K562 (cell line): ENCODE results near the gene ADGRG1. TPM values are rescaled to one million over a fixed set of nuclear protein-coding genes. Genes with fewer than 3 reads are reported as not detected.
A peak's percentile ranks its signal among the peaks of the same experiment; 100 is the strongest.

Experiments
- ATAC-seq: fragments of 200-7000 bp; cut with Tn5 transposase; 3 replicates; pipeline ENCODE4 v1.9.1; 2020; ENCODE audit warnings: moderate library complexity
- BruUV-seq: library from RNA; stranded (reverse); fragments of 400-500 nt; replicated peaks from 2 replicates; lab custom pipeline; 2021; lab: Mats Ljungman, UMichigan
- CTCF ChIA-PET: fragments of 300-600 bp; formaldehyde crosslinking; extraction: SDS; loops from one replicate; lab custom pipeline; 2021; ENCODE audit warnings: low intra/inter-chr PET ratio; lab: Yijun Ruan, JAX
- POLR2A ChIA-PET: fragments of 300-600, 350-650 bp; sonication (Branson Sonifier 250); formaldehyde crosslinking; extraction: SDS; loops from one replicate; lab custom pipeline; 2021; ENCODE audit warnings: antibody characterized with exemption, inconsistent platforms; lab: Yijun Ruan, JAX
- DNase-seq, 4 experiments: peaks; one replicate each; pipeline versions ENCODE4 v3.0.0 to v3.0.0-alpha.2; 2011 to 2018; ENCODE audit warnings: low spot score in 3 of 4, mixed read lengths in 3 of 4; ENCODE audit errors: extremely low read depth in 1 of 4
- FAIRE-seq: peaks from 2 replicates; lab custom pipeline; 2011; peaks lifted over from hg19 to GRCh38; lab: Jason Lieb, UNC
- H2AFZ ChIP-seq: 2 replicates; pipeline ENCODE4 v1.6.0; 2011; ENCODE audit warnings: low read depth, low read length, control low read depth, inconsistent platforms
- H3K27ac ChIP-seq: fragments of 200-600 bp; 3 replicates; pipeline ENCODE4 v1.8.0; 2011; ENCODE audit warnings: low read depth, mild to moderate bottlenecking, control low read depth, inconsistent platforms, low read length, moderate library complexity, mixed read lengths; ENCODE audit errors: extremely low read depth
- H3K27me3 ChIP-seq, 2 experiments: fragments of 300-600 bp in 1 of 2; 2 replicates in 1 of 2; 3 replicates in 1 of 2; pipeline versions ENCODE4 v1.6.0 to v1.8.0; 2011; ENCODE audit warnings: inconsistent platforms in 2 of 2, low read length in 2 of 2, mild to moderate bottlenecking in 1 of 2, mixed read lengths in 1 of 2, moderate library complexity in 1 of 2; ENCODE audit not compliant: control insufficient read depth in 2 of 2, insufficient read depth in 2 of 2
- H3K36me3 ChIP-seq: fragments of 300-600 bp; 3 replicates; pipeline ENCODE4 v1.8.0; 2011; ENCODE audit warnings: mild to moderate bottlenecking, low read length, inconsistent platforms; ENCODE audit not compliant: control insufficient read depth, insufficient read depth
- H3K4me1 ChIP-seq, 2 experiments: fragments of 200-600 bp in 1 of 2; replicated peaks in 1 of 2; 2 replicates in 1 of 2; 3 replicates in 1 of 2; pipeline versions ENCODE4 v1.5.1 to v1.8.0; 2011; ENCODE audit warnings: inconsistent platforms in 2 of 2, low read length in 2 of 2, mild to moderate bottlenecking in 1 of 2, mixed read lengths in 1 of 2, moderate library complexity in 1 of 2; ENCODE audit not compliant: control insufficient read depth in 2 of 2, insufficient read depth in 2 of 2
- H3K4me2 ChIP-seq: 2 replicates; pipeline ENCODE4 v1.6.1; 2011; ENCODE audit warnings: low read length, control low read depth, inconsistent platforms, mixed read lengths; ENCODE audit not compliant: insufficient read depth
- H3K4me3 ChIP-seq: fragments of 200-600 bp; sonication (generic), shearing (Covaris generic); 2 replicates; pipeline ENCODE4 v1.5.1; 2016; ENCODE audit warnings: control low read depth, inconsistent platforms
- H3K79me2 ChIP-seq: fragments of 200-600 bp; 3 replicates; pipeline ENCODE4 v1.8.0; 2011; ENCODE audit warnings: low read length, inconsistent platforms; ENCODE audit not compliant: control insufficient read depth, insufficient read depth
- H3K9ac ChIP-seq, 2 experiments: 2 replicates each; pipeline versions ENCODE4 v1.6.0 to v1.6.1; 2011; ENCODE audit warnings: low read depth in 2 of 2, low read length in 2 of 2, control low read depth in 1 of 2, inconsistent platforms in 1 of 2, mild to moderate bottlenecking in 1 of 2, mixed read lengths in 1 of 2; ENCODE audit not compliant: insufficient read depth in 1 of 2
- H3K9me1 ChIP-seq: one replicate; pipeline ENCODE4 v1.6.0; 2011; ENCODE audit warnings: inconsistent platforms, mild to moderate bottlenecking, low read length, moderate library complexity; ENCODE audit not compliant: control insufficient read depth, insufficient read depth
- H3K9me3 ChIP-seq: replicated peaks from 2 replicates; pipeline ENCODE4 v1.5.1; 2011; ENCODE audit warnings: low read depth, low read length, inconsistent platforms; ENCODE audit not compliant: control insufficient read depth, insufficient read depth
- H4K20me1 ChIP-seq: replicated peaks from 2 replicates; pipeline ENCODE4 v1.6.1; 2011; ENCODE audit warnings: low read length, inconsistent platforms, mixed read lengths; ENCODE audit not compliant: control insufficient read depth, insufficient read depth
- BCOR ChIP-seq: fragments of 450-650 bp; IDR thresholded peaks from 2 replicates; pipeline ENCODE4 v1.6.1; 2016
- CBFA2T3 ChIP-seq: fragments of 450-650 bp; IDR thresholded peaks from 2 replicates; pipeline ENCODE4 v1.6.1; 2017
- CBX2 ChIP-seq: fragments of 200-600 bp; sonication (generic); IDR thresholded peaks from one replicate; pipeline ENCODE4 v1.6.1; 2012; ENCODE audit warnings: mild to moderate bottlenecking, low read length, inconsistent platforms; ENCODE audit not compliant: insufficient read depth, poor library complexity, severe bottlenecking
- DPF2 ChIP-seq: fragments of 450-650 bp; IDR thresholded peaks from 2 replicates; pipeline ENCODE4 v1.6.1; 2016
- E2F3 ChIP-seq: fragments of 250-450 bp; sonication (Bioruptor Pico); IDR thresholded peaks from 2 replicates; pipeline ENCODE4 v1.4.0; 2020; ENCODE audit warnings: mild to moderate bottlenecking
- ELF1 ChIP-seq: fragments of 200-800 bp; sonication (Bioruptor generic); IDR thresholded peaks from 2 replicates; pipeline ENCODE4 v1.6.1; 2016; ENCODE audit warnings: missing genetic modification characterization, missing compliant biosample characterization
- EP300 ChIP-seq: IDR thresholded peaks from 2 replicates; pipeline ENCODE4 v1.6.1; 2012; ENCODE audit warnings: low read length, improper control_type of control experiment
- HDAC1 ChIP-seq, 2 experiments: fragments of 450-650 bp; IDR thresholded peaks; 2 replicates each; pipeline ENCODE4 v1.6.1; 2016 to 2017; ENCODE audit warnings: inconsistent platforms in 1 of 2, mild to moderate bottlenecking in 1 of 2, moderate library complexity in 1 of 2
- KLF1 ChIP-seq: fragments of 450-650 bp; IDR thresholded peaks from 2 replicates; pipeline ENCODE4 v1.6.1; 2016; ENCODE audit warnings: missing genetic modification characterization, missing compliant biosample characterization
- KLF16 ChIP-seq: IDR thresholded peaks from 2 replicates; pipeline ENCODE4 v1.6.1; 2016; ENCODE audit warnings: antibody characterized with exemption
- MXI1 ChIP-seq: IDR thresholded peaks from 2 replicates; pipeline ENCODE4 v1.6.1; 2011; ENCODE audit warnings: low read depth, mild to moderate bottlenecking, improper control_type of control experiment, low read length
- RBM34 ChIP-seq: fragments of 200-400 bp; formaldehyde crosslinking; IDR thresholded peaks from 2 replicates; pipeline ENCODE4 v1.6.1; 2018; ENCODE audit warnings: low read length, borderline replicate concordance; ENCODE audit not compliant: insufficient read depth
- SOX6 ChIP-seq: fragments of 450-650 bp; IDR thresholded peaks from 2 replicates; pipeline ENCODE4 v1.6.1; 2014; ENCODE audit warnings: mild to moderate bottlenecking
- ZNF217 ChIP-seq: sonication (generic); formaldehyde crosslinking; IDR thresholded peaks from 2 replicates; pipeline ENCODE4 v1.8.0; 2022; ENCODE audit warnings: mild to moderate bottlenecking, missing genetic modification reagents
- ZNF766 ChIP-seq: fragments of 200-800 bp; sonication (Bioruptor generic); conservative IDR thresholded peaks from 2 replicates; pipeline ENCODE4 v1.6.1; 2016; ENCODE audit warnings: missing genetic modification characterization, missing compliant biosample characterization
- WGBS: fragments of 100-300 bp; shearing (Covaris generic); methylation state at CpG from one replicate; pipeline ENCODE4 v1.1.6; 2016; ENCODE audit warnings: low coverage, mixed read lengths; ENCODE audit not compliant: insufficient coverage; ENCODE audit errors: missing lambda C conversion rate; 5-methylcytosine and 5-hydroxymethylcytosine counted together
- in situ Hi-C: fragments of 300-500 bp; cut with MboI; formaldehyde crosslinking; loops from 4 replicates; pipeline ENCODE4 v1.15.0; 2018; ENCODE audit warnings: inconsistent platforms, mixed read lengths
- intact Hi-C: fragments of 100-400 bp; cut with micrococcal nuclease; formaldehyde crosslinking; loops from 2 replicates; pipeline ENCODE4 v1.14.2; 2022
- polyA plus RNA-seq, 8 experiments: library from polyadenylated mRNA; depleted of rRNA in 4 of 8; stranded (reverse) in 5 of 8; unstranded in 3 of 8; fragments of >200 nt; fragmentation: Nextera tagmentation in 2 of 8; fragmentation: Illumina TruSeq in 1 of 8; extraction: Ambion mirVana in 2 of 8; extraction: Trizol in 1 of 8; gene quantifications; 2 replicates each; pipeline versions ENCODE4 v1.2.1 to v1.2.3, GENCODE V29; 2011 to 2014; ENCODE audit warnings: inconsistent platforms in 1 of 8, missing spikeins in 1 of 8
- total RNA-seq, 7 experiments: library from RNA; depleted of rRNA in 6 of 7; stranded (reverse); fragments of >200 nt in 6 of 7; fragmentation: Illumina TruSeq in 2 of 7; extraction: Trizol in 2 of 7; gene quantifications; 2 replicates each; pipeline versions ENCODE4 v1.2.1 to v1.2.3, GENCODE V29; 2011 to 2021; ENCODE audit warnings: low replicate concordance in 1 of 7
- TF ChIP-seq, protein P1 (sequence below): fragments of 450-650 bp; IDR thresholded peaks from 2 replicates; pipeline ENCODE4 v1.6.1; 2016; ENCODE audit warnings: low read depth, mild to moderate bottlenecking, moderate library complexity
- TF ChIP-seq, protein P2 (sequence below): IDR thresholded peaks from 2 replicates; pipeline ENCODE4 v1.6.1; 2011; ENCODE audit not compliant: insufficient read length; ENCODE audit errors: extremely low read depth
- TF ChIP-seq, protein P3 (sequence below): sonication (generic); formaldehyde crosslinking; IDR thresholded peaks from 2 replicates; pipeline ENCODE4 v1.9.0; 2022; ENCODE audit warnings: mild to moderate bottlenecking, missing genetic modification reagents
- TF ChIP-seq, protein P4 (sequence below): fragments of 250-450 bp; sonication (Bioruptor Pico); IDR thresholded peaks from 2 replicates; pipeline ENCODE4 v1.5.0; 2020; ENCODE audit warnings: mild to moderate bottlenecking, borderline replicate concordance

ADGRG1 gene
- total and polyA plus RNA-seq, 9 of the 15 experiments (the other 6 are each of a cell fraction or from before 2014, with no cell fraction given) = 0.04 to 0.31 (median 0.16) TPM; not detected in 6

DNA sequence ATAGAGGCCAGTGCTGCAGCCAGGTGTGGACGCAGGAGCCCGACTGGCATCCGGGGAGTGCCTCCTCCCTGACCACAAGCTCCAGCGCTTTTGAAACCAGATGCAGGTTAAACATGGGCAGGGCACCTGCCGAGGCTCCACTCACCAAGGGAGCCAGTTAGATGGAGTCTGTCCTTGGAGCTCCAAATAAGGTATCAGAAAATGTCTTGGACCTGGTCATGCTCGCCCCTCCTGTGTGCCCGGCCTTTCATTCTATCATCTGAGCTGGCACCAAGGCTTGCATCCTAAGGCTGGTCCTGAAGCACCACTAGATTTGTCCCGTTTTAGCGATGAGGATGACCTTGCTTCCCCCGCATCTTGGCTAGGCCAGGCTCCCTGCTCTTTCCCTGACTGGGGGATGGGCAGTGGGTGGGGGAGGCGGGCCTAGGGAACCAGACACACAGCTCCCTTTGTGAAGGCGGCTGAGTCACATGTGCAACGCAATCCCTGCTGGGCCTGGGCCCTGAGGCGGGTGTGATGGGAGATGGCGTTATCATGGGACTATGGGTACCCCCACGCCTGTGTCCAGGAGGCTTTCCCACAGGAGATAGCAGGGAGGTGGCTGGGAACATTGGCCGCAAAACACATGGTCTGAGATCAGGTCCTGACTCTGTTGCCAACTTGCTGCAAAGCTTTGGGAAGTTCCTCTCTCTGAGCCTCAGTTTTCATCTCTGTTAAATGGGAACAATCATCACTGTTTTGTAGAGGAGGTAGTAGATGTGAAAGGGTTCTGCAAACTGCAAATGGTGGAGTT is 5.0 kb upstream of the ADGRG1 start:
- DNase-seq (peak; percentile 56 to 79 (median 72)), ATAC-seq (peak; percentile 37), FAIRE-seq (peak; percentile 69)
- Histone ChIP-seq H4K20me1 (no peaks in the 10 kb centered on the region), H3K79me2 (no peaks in the 10 kb centered on the region), H3K27me3 (peaks cover 0 to 53% of the 10 kb centered on the region in 2 experiments; a peak in 2 of 5 replicates), H2AFZ (no peak overlapping the region), H3K9me1 (no peaks in the 10 kb centered on the region), H3K4me3 (no peak overlapping the region), H3K4me1 (peaks cover 2 to 30% of the 10 kb centered on the region in 2 experiments; a peak in 4 of 5 replicates), H3K9ac (peak overlapping the region in 1 of 2 experiments; percentile 13; a peak in 1 of 4 replicates), H3K27ac (no peak overlapping the region), H3K9me3 (no peaks in the 10 kb centered on the region), H3K36me3 (no peaks in the 10 kb centered on the region), H3K4me2 (no peak overlapping the region)
- intact Hi-C loops (no loop called here), in situ Hi-C loops (no loop called here)
- ChIA-PET CTCF (no interaction called here), POLR2A (interaction anchor here (0.7 to 1.7 kb wide), 4 partner anchors 12 to 527 kb away, joined by 4 to 6 read pairs (median 4); no protein-coding TSS in a partner anchor)
- BruUV-seq = no TSS peak
- WGBS = 10% methylated on average over 17 of the region's 17 CpGs
- peak; percentile 42; the same call in 1 of the 2 replicates for TF ChIP-seq DPF2
- TF ChIP-seq, protein P1, sequence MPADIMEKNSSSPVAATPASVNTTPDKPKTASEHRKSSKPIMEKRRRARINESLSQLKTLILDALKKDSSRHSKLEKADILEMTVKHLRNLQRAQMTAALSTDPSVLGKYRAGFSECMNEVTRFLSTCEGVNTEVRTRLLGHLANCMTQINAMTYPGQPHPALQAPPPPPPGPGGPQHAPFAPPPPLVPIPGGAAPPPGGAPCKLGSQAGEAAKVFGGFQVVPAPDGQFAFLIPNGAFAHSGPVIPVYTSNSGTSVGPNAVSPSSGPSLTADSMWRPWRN = no peak
- TF ChIP-seq, protein P2, sequence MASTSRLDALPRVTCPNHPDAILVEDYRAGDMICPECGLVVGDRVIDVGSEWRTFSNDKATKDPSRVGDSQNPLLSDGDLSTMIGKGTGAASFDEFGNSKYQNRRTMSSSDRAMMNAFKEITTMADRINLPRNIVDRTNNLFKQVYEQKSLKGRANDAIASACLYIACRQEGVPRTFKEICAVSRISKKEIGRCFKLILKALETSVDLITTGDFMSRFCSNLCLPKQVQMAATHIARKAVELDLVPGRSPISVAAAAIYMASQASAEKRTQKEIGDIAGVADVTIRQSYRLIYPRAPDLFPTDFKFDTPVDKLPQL = no peak
- peak; percentile 53 for TF ChIP-seq CBFA2T3
- no peak for TF ChIP-seq KLF1 (tag)
- no peak for TF ChIP-seq CBX2
- 0 out of 2 replicates have a peak, but pooled peaks have one; percentile 17 for TF ChIP-seq SOX6
- TF ChIP-seq ZNF766 (CRISPR knock-in tag) = no peak
- TF ChIP-seq, protein P3, sequence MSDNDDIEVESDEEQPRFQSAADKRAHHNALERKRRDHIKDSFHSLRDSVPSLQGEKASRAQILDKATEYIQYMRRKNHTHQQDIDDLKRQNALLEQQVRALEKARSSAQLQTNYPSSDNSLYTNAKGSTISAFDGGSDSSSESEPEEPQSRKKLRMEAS (CRISPR knock-in tag) = no peak; the same call in 1 of the 2 replicates
- 0 out of 2 replicates have a peak, but pooled peaks have one; percentile 5 for TF ChIP-seq EP300
- TF ChIP-seq E2F3 (CRISPR knock-in tag) = no peak
- peak; percentile 98 for TF ChIP-seq BCOR
- TF ChIP-seq MXI1 = no peak
- TF ChIP-seq HDAC1 (IDR thresholded peaks at IDR 0.05) = peak in 1 of 2 experiments; percentile 18; a peak in 1 of 4 replicates
- no peak for TF ChIP-seq ZNF217
- TF ChIP-seq ELF1 = no peak
- 0 out of 2 replicates have a peak, but pooled peaks have one; percentile 3 for TF ChIP-seq KLF16
- TF ChIP-seq RBM34 = no peak
- TF ChIP-seq, protein P4, sequence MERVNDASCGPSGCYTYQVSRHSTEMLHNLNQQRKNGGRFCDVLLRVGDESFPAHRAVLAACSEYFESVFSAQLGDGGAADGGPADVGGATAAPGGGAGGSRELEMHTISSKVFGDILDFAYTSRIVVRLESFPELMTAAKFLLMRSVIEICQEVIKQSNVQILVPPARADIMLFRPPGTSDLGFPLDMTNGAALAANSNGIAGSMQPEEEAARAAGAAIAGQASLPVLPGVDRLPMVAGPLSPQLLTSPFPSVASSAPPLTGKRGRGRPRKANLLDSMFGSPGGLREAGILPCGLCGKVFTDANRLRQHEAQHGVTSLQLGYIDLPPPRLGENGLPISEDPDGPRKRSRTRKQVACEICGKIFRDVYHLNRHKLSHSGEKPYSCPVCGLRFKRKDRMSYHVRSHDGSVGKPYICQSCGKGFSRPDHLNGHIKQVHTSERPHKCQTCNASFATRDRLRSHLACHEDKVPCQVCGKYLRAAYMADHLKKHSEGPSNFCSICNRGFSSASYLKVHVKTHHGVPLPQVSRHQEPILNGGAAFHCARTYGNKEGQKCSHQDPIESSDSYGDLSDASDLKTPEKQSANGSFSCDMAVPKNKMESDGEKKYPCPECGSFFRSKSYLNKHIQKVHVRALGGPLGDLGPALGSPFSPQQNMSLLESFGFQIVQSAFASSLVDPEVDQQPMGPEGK (CRISPR knock-in tag) = no peak
